ENCODE data around the gene CHCHD3.

CHCHD3 gene

DNA sequence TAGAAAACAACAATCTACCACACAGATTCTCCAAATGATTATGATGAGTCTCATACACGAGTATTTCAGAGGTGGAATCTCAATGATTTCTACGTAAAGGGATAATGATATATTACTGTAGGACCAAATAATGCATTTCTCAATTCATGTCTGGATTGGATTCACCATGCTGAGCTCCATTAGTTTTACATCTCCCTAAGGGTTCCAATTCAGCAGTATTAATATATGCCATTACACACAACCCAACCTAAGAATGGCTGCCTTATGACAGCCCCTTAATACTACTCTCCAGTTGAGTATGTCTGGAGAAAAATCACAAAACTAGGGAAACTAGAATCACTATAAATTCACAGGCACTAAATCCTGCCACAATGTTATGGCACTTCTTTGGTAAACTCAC lies 271.3 kb downstream of the CHCHD3 start:
- no peak for DNase-seq (ENCODE audit: low spot score)

DNA sequence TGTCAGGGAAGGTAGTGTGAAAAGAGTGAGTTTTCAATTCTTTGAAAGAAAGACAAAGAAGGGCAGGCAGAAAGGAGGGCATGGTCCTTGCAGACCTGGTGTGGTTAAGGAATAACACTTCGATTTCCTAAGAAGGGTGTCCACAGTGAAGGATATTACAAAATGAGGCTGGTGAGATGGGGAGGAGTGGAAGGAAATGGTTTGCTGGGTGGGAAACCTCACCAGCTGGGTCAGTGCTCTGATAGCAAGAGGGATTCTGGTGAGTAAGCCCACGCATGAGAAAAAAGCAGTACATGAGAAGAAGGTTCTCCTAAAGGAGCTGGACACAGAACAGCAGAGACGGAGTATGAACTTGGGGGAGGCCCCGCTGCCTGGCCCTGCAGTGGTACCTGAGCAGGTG lies 275.1 kb downstream of the CHCHD3 start:
- DNase-seq (ENCODE audit: low spot score) = no peak

DNA sequence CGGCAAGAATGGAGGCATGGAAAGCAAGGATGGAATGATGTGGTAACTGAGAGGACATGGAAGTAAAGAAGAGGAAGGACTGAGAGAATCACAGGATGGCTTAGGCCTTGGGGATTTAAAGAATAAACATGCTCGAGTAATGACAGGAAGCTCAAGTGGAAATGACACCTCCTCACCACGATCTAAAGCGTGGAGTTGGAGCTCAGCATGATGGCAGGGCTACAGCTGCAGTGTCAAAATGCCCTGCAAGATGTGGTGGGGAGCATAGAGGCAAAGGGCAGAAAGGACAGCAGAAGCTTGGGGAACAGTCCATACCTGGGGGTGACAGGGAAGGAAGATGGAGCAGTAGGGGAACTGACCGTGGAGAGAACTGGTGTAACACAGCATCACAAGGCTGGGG lies 276.1 kb downstream of the CHCHD3 start:
- no peak for DNase-seq (ENCODE audit: low spot score)

DNA sequence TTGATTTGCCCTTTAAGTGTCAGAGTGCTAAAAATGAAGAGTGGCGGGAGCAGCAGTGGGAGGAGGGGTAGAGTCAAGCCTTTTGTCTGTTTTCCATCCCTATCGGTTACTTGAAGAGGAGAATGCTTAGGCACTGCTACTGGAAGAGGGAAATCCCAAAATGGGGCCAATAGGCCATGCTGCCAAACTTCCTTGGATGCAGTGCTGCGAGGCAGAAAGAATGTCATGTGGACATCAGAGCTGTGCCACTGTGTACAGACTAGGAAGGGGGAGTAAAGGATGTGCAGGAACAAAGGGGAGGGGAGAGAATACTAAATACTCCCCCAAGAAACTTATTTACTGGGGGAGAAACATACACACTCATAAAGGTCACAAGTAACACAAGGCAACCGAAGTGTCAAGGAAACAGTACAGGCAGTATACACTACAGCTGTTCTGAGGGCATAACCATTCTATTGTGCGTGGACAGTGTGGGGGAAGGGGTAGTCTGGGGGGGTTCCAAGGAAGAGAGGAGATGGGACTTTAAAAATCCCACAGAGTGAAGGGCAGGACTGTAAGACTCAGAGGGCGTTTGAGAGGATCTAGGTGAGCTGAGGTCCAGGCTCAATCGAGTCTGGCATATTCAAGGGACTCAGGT lies 276.9 kb downstream of the CHCHD3 start:
- DNase-seq (ENCODE audit: low spot score) = no peak

DNA sequence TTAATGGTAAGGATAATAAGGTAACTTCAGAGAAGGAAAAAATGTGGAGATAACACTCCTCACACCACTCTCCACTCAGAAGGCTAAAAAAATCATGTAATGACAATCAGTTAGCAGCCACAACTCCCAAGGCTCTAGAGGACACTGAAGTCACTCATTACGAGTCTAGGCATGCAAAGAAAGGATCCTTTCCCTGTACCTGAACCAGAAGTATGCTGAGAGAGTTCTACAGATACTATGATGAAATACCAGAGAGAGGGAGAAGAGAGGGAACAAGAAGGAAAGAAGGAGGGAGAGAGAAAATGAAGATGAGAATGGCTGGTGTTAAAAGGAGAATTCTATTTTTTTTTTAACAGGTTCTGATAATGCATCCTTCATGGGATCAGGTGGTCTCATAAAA lies 281.4 kb downstream of the CHCHD3 start:
- DNase-seq (ENCODE audit: low spot score) = no peak

DNA sequence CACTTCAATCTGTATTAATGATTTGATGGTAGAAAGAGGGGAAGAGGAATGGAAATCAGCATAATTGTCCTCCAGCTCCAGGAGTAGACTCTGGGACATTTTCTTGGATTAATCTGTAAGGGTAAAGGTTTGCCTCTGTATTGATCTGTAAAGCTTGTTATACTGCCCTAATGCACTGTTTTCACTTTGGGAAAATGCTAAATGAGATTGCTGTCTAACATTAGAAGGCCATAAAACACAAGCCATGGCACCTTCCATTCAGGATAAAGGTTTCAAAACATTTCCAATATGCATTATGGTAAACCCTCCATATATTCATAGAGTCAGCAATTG lies 282.8 kb downstream of the CHCHD3 start:
- no peak for DNase-seq (ENCODE audit: low spot score)

DNA sequence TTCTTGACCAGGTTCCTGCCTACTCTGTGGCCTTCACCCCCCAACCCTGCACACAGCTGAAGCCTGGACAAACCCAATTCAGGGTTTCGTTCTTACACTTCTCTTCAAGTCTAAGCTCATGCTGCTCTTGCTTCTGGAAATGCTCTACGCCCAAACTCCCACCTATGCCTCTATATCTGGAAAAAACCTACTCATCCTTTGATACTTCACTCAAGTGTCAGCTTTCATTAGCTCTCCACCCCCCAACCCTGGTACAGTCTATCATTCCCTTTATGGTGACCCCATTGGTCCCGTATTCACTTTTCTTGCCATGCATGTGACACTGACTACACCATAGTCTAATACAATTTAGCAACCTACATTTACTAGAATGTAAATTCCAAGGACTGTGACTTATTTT lies 284.7 kb downstream of the CHCHD3 start:
- DNase-seq (ENCODE audit: low spot score) = no peak

DNA sequence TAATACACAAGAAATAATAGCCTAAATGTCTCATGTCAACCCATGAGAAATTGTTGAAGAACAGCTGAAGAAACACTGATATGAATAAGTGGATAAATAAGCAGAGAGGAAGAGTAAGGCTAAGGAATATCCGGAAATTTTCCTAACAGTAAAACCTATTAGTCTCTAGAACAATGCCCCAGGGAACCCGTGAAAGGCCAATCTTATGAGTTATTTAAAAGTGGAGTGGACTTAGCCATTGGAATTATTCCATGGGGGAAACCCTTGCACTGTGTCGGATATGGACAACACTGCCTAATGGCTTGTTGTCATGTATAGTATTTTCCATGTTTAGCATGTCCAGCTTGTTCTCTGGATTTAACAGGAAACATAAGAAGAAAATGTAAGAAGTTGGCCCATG lies 288.4 kb downstream of the CHCHD3 start:
- no peak for DNase-seq (ENCODE audit: low spot score)

DNA sequence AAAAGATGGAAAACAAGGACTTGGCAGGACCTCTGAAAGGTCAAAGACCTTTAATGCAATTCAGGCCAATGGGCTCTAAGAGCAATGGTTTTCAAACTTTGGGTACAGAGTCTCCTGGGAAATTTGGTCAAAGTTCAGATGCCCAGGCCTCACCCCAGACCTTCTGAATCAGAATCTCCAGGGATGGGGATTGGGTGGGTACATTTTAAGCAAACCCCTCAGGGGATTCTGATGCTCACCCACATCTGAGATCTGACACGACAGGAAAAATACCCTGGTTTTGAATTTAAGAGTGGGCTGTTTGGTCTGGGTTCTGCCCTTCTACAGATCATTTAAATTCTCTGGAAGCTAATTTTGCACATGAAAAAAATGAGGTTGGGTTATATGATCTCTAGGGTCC lies 290.9 kb downstream of the CHCHD3 start:
- DNase-seq (ENCODE audit: low spot score) = no peak

DNA sequence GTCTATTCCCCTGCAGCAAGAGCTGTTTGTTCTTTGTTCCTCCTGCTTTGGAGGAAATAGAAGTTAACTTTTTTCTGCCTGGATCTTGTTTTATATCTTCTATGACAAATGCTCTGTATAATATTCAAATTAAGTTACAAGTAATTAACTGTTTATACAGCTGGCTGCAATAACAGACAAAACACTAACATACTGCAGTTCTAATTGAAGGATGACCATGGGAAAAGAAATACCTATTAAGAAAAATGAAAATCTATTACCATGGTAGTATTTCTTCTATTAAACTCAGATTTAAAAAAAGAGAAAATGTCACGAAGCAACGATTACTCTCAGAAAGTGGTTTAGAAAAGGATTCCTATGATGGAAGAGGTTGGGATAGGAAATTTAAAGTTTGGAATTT lies 291.8 kb downstream of the CHCHD3 start:
- no peak for DNase-seq (ENCODE audit: low spot score)

DNA sequence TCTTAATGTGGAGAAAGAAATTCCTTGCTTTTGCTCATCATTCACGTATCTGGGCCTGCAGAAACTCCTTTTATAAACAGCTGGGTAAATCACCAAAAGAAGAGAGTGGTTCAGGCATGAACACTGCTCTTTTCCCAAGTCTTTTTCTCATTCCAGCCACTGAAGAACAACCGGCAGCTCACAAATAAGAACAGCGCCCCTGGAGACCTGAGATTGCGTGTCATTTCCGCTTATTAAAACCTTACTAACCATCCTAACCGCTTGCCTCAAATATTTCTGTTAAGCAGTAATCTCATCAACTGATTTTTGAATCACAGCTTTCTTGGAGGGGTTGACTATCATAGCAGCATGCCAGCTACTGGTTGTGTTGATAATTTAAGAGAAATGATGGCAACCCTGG lies 292.6 kb downstream of the CHCHD3 start:
- no peak for DNase-seq (ENCODE audit: low spot score)

DNA sequence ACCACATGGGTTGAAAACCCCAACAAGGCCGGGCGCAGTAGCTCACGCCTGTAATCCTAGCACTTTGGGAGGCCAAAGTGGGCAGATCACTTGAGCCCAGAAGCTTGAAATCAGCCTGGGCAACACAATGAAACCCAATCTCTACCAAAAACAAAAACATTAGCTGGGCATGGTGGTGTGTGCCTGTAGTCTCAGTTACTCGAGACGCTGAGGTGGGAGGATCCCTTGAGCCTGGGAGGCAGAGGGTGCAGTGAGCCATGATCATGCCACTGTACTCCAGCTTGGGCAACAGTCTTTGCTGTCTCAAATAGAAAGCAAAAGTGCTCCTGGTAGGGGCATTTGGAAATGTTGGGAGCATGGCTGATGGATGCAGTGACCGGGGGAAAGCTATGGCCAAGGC lies 296.0 kb downstream of the CHCHD3 start:
- DNase-seq (ENCODE audit: low spot score) = no peak

DNA sequence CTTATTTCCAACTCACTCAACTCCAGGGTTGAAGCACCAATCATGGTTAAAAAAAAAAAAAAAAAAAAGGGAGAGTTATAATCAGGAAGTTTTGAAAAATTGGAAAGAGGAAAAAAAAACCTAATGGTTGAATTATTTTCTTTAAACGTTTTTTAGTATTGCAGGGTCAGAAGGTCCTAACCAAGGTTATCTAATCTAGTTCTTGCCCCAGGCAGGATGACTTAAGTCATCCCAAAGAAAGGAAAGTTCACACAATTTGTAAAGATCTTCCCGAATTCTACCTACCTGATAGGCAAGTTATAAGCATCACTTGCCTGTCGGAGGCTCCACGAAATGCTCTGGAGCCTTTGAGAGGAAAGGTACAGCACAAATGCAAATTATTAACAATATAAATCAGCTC lies 297.5 kb downstream of the CHCHD3 start:
- DNase-seq (ENCODE audit: low spot score) = no peak

DNA sequence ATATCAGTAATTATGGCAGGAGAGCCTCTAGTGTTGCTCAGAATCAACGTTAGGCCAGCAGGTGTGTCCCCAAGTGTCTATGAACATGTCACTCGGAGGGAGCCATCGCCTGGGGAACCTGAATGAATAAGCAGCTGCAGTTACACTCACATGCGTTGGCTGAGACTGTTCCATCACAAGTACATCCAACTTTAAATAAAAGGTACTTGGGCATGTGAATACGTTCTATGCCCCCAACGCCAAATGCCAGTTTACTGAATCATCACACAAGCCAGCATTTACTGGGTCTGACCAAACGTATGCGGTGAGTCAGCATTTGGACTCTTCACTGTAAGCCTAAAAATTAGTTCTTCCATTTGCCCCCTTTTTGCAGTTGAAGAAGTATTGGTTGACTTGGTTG lies 298.1 kb downstream of the CHCHD3 start:
- DNase-seq (ENCODE audit: low spot score) = peak; percentile 16

DNA sequence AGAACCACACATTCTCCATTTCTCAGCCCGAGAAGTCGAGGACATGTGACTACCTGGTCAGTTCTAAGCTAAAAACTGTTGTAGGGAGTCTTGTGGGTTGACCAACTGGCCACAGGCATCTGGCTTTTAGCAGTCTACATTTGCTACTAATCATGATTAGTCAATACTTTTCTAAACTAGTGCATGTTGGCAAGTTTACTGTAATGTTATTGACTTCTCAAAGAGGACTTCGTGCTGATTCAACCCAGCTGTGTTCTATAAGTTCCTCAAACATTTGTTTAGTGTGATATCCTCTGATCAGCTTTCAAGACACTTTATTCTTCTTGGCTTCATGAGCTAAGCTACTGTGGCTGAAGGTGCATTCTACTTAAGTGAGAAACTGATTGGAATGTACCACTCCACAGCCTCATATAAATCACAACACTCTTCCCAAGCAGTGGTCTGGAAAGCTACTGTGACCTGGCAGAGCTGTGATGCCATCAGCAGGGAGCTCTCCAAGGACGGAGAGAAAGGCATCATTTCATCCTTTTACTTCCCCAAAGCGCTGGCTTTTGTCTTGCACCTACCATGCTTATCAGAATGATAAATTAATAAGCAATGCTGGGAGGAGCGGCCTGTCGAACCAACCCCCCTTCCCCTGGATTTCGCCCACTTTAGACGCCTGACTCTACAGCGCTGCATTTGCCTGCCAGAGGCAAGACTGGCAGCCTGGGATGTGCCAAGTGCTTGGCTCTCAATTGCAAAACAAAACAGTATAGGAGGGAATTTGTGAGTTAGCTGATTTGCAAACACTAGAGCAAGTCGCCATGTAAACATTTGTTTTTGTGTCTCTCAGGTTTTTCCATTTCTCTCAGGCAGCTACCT lies 298.9 kb downstream of the CHCHD3 start:
- DNase-seq (ENCODE audit: low spot score) = peak; percentile 50

DNA sequence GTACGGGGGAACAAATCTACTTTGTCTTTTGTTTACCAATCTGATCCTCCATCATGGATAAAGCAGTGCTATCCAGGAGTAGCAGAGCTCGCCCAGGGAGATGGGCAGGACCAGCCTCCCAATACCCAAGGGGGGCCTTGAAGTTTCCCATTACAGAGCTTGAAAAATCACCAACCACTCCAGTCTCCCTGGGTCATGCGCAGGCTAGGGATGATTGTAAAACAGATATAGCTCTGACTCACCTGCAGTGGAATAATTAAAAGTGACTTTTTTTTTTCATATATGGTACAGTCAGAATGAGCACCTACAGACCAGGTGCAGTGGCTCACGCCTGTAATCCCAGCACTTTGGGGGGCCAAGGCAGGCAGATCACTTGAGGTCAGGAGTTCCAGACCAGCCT lies 301.1 kb downstream of the CHCHD3 start:
- DNase-seq (ENCODE audit: low spot score) = no peak

DNA sequence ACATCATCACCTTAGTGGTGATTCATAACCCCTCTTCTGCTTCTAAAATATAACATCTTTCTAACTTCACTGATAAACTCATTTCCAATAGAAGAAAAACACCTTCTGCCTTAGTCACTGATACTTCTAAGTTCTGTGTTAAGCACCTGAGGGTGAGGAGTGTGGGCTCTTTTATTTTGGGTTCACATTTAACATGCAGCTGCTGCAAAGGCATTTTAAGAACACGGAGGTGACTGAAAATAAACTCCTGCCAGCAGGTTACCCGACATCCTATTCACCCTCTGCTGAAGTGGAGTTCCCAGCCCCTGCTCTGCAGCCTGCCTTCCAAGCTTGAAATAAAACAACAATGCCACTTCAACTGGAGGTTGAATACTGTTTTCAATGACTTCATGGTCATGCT lies 302.7 kb downstream of the CHCHD3 start:
- no peak for DNase-seq (ENCODE audit: low spot score)

DNA sequence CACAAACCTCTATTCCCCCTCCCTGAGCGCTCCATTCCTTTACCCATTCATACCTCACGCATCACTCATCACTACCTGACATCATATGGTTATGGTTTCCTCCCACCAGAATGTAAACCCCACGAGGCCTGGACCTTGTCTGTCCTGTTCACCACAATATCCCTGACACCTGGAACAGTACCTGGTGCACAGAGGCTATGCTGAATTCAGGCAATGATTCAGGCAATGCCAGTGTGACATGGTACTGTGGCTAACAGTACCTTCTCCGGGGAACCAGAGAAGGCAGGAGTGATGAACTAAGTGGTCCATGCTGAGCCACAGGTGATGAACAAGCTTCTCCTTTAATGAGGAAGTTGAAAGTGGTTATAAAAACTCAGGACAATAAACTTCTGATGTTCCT lies 303.1 kb downstream of the CHCHD3 start:
- DNase-seq (ENCODE audit: low spot score) = no peak

DNA sequence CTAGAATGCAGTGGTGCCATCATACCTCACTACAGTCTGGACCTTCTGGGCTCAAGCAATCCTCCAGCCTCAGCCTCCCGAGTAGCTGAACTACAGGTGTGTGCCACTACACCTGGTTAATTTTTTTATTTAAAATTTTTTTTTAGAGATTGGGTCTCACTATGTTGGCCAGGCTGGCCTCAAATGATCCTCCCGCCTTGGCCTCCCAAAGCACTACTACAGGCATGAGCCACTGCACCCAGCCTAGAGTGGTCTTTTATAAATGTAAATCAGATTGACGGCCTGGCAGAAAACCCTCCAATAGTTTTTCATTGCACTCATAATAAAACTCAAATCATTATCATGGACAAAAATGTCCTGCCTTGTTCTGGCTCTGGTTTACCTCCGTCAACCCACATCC lies 303.9 kb downstream of the CHCHD3 start:
- DNase-seq (ENCODE audit: low spot score) = no peak

DNA sequence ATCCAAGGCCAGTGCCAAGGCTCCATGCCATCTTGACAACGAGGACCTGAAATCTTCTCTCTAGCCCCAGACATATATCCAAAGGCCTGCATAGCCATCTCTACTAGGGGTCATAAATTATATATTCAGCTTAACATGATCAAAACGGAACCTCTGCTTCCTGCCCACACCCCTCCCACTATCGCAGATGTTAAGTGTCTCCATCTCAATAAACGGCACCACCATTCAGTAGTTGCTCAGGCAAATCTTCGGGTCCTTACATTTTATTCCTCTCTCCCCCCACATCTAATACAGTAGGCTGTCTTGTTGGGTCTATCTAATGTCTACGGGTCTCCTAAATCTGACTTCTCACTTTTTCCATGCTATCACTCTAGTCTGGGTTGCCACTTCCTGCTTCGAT lies 304.5 kb downstream of the CHCHD3 start:
- DNase-seq (ENCODE audit: low spot score) = no peak

DNA sequence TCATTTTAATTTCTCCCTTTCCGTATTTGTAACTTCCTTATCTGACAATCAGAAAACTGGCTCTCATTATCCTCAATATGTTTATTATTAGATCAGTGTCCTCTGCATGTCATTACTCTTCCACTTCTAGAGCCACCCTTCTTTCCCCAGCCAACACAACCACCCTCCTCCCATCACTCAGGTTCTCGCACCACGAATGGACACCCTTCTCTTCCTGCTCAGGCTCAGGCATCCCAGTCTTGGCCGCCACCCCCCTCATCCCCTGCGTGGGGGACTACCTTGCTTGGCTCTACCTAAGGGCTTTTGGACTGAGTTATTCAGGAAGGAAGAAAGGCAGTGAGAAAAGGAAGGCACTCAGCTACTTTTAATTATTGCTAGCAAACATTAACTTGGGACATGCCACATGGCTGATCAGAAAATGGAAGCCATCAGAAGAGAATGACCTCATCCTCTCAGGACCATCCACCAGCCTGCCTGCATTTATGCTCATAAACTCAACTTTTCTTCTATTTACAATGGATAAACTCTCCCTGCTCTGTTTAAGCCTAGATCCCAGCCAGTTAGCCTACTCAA lies 305.8 kb downstream of the CHCHD3 start:
- no peak for DNase-seq (ENCODE audit: low spot score)

DNA sequence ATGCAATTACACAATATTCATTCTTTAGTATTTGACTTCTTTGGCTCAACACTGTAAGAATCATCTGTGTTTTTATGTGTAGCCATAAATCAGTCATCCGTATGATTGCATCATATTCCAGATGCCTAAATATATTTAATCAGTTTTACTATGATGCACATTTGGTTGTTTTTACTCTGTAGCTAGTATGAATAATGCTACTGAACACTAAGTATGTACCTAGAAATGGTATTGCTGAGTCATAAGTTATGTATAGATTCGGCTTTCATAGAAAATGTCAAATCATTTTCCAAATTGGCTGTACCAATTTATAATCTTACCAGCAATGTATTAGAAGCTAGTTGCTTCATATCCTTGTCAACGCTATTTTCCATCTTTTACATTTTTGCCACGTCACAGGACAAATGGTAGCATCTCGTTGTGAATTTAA lies 308.3 kb downstream of the CHCHD3 start:
- no peak for DNase-seq (ENCODE audit: low spot score)

DNA sequence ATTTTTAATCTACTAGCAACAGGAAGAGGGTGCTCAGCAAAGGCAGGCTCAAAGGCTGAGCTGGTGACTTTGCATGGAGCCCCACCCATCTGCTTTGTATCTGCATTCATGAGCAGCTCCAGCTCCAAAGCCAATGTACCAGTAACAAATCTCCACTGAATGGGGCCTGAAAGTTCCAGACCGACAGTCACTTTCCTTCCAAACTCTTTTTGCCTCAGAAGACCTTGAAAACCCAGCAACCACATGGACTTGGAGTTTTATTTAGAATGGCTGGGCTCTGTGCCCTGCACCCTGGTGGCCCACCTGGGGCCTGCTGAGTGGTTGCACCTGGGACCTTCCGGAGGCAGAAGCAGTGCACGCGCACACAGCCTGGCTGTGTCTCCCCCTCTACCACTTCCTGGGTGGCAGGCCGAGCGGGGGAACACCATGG lies 310.6 kb downstream of the CHCHD3 start:
- DNase-seq (ENCODE audit: low spot score) = no peak

DNA sequence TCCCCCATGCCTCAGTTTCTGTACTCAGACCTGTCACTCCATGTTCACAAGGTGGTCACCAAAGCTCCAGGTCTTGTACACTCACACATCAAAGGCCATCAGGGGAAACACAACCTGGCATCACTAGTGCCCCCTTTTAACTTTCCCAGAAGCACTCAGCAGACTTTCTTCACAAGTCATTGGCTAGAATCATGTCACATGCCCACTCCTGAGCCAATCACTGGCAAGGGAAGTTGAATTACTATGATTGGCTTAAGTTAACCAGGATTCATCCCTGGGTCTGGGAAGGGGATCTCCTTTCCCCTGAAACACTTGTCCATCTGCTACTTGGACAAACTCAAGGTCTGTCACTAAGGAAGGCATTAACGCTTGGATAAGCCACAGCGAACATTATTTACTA lies 311.8 kb downstream of the CHCHD3 start:
- no peak for DNase-seq (ENCODE audit: low spot score)

Measured in AG08396 (cell line).